ENCODE data around the gene ERN1.

Gene ERN1

GRCh38 chr17:64129515-64129764 lies 504 bp downstream of the ERN1 start:
- TF ChIP-seq CTCF (IDR thresholded peaks at IDR 0.05; ENCODE audit: low read depth, low read length, missing control alignments): no peak
- DNase-seq (ENCODE audit: low read depth): no peak
- H3K4me3 ChIP-seq (ENCODE audit: low read depth, low read length): peak overlapping the region; percentile 81

GRCh38 chr17:64128787-64129514 lies 993 bp downstream of the ERN1 start:
- no peak for DNase-seq (ENCODE audit: low read depth)
- peak overlapping the region; percentile 81 for H3K4me3 ChIP-seq (ENCODE audit: low read depth, low read length)
- no peak for TF ChIP-seq CTCF (IDR thresholded peaks at IDR 0.05; ENCODE audit: low read depth, low read length, missing control alignments)

- TF ChIP-seq CTCF (IDR thresholded peaks at IDR 0.05; ENCODE audit: low read depth, low read length, missing control alignments): no peak
- H3K4me3 ChIP-seq (ENCODE audit: low read depth, low read length): no peak overlapping the region
- DNase-seq (ENCODE audit: low read depth): no peak
These were observed 3.0 kb downstream of the ERN1 start for GRCh38 chr17:64126918-64127317.

- no peak for DNase-seq (ENCODE audit: low read depth)
- TF ChIP-seq CTCF (IDR thresholded peaks at IDR 0.05; ENCODE audit: low read depth, low read length, missing control alignments): no peak
- H3K4me3 ChIP-seq (ENCODE audit: low read depth, low read length): no peak overlapping the region
These were observed 4.0 kb downstream of the ERN1 start for GRCh38 chr17:64125937-64126336.

GRCh38 chr17:64124609-64125008 lies 5.3 kb downstream of the ERN1 start:
- DNase-seq (ENCODE audit: low read depth): no peak
- no peak overlapping the region for H3K4me3 ChIP-seq (ENCODE audit: low read depth, low read length)
- no peak for TF ChIP-seq CTCF (IDR thresholded peaks at IDR 0.05; ENCODE audit: low read depth, low read length, missing control alignments)

GRCh38 chr17:64123114-64123513 lies 6.8 kb downstream of the ERN1 start:
- no peak overlapping the region for H3K4me3 ChIP-seq (ENCODE audit: low read depth, low read length)
- DNase-seq (ENCODE audit: low read depth): no peak
- no peak for TF ChIP-seq CTCF (IDR thresholded peaks at IDR 0.05; ENCODE audit: low read depth, low read length, missing control alignments)

- peak overlapping the region; percentile 45 for H3K4me3 ChIP-seq (ENCODE audit: low read depth, low read length)
These were observed 8.8 kb downstream of the ERN1 start for GRCh38 chr17:64120972-64121786.

More at GRCh38 chr17:64120972-64121786, 8.8 kb downstream of the ERN1 start:
- DNase-seq (ENCODE audit: low read depth): peak; percentile 60

Data from GM12864 (cell line).